ENCODE data around the gene MACROD2.

- TF ChIP-seq EZH2 (IDR thresholded peaks at IDR 0.05; ENCODE audit: low read depth, unreplicated experiment) (no peak), CREB1 (CRISPR knock-in tag; IDR thresholded peaks at IDR 0.05; ENCODE audit: low read depth) (no peak), ZNF331 (CRISPR knock-in tag; IDR thresholded peaks at IDR 0.05; ENCODE audit: low read depth) (no peak), CTCF (conservative IDR thresholded peaks at IDR 0.05; ENCODE audit: low read depth in 2 of 2) (no peak), POLR2AphosphoS5 (IDR thresholded peaks at IDR 0.05; ENCODE audit: low read depth) (no peak)
Measured at GRCh38 chr20:14715400-14715799, 720.1 kb downstream of the MACROD2 start.

Measured in GM23338 (cell line).